GM12878 (cell line): ENCODE data around the gene ANO7. TPM values are rescaled to one million over a fixed set of nuclear protein-coding genes. Genes with fewer than 3 reads are reported as not detected.

Experiments
- ATAC-seq: fragments of 200-7000 bp; cut with Tn5 transposase; 3 replicates; pipeline ENCODE4 v1.9.1; 2020; ENCODE audit warnings: mild to moderate bottlenecking, moderate library complexity
- BruUV-seq: library from RNA; stranded (reverse); fragments of 400-500 nt; replicated peaks from 2 replicates; lab custom pipeline; 2021; lab: Mats Ljungman, UMichigan
- CTCF ChIA-PET: fragments of 300-600 bp; sonication (Branson Sonifier 250); formaldehyde crosslinking; extraction: SDS; loops from one replicate; lab custom pipeline; 2021; ENCODE audit warnings: inconsistent platforms; lab: Yijun Ruan, JAX
- POLR2A ChIA-PET: fragments of 350-600 bp; formaldehyde crosslinking; extraction: SDS; loops from one replicate; lab custom pipeline; 2021; ENCODE audit warnings: inconsistent platforms; lab: Charles Lee
- RAD21 ChIA-PET: fragments of 300-600 bp; sonication (Branson Sonifier 250); formaldehyde crosslinking; loops from one replicate; lab custom pipeline; 2023; ENCODE audit warnings: antibody characterized with exemption; ENCODE audit not compliant: unreplicated experiment; lab: Charles Lee
- SMC1A ChIA-PET: fragments of 300-600 bp; sonication (Branson Sonifier 250); formaldehyde crosslinking; loops from one replicate; lab custom pipeline; 2023; ENCODE audit not compliant: unreplicated experiment, uncharacterized antibody; lab: Charles Lee
- DNase-seq: peaks from one replicate; pipeline ENCODE4 v3.0.0-alpha.2; 2011; ENCODE audit warnings: low read depth, low spot score
- FAIRE-seq: peaks from 3 replicates; lab custom pipeline; 2011; peaks lifted over from hg19 to GRCh38; lab: Jason Lieb, UNC
- H2AFZ ChIP-seq: 2 replicates; pipeline ENCODE4 v1.6.0; 2011; ENCODE audit warnings: low read depth, low read length, control low read depth; ENCODE audit not compliant: control insufficient read depth
- H3K27ac ChIP-seq: 2 replicates; pipeline ENCODE4 v1.5.1; 2011; ENCODE audit warnings: control low read depth; ENCODE audit not compliant: control insufficient read depth, insufficient read depth
- H3K27me3 ChIP-seq, 2 experiments: replicated peaks in 1 of 2; 2 replicates each; pipeline versions ENCODE4 v1.6.0 to v1.6.1; 2011; ENCODE audit warnings: low read length in 1 of 2; ENCODE audit not compliant: control insufficient read depth in 2 of 2, insufficient read depth in 2 of 2
- H3K36me3 ChIP-seq, 2 experiments: 2 replicates each; pipeline ENCODE4 v1.5.1; 2011; ENCODE audit warnings: low read length in 1 of 2; ENCODE audit not compliant: control insufficient read depth in 2 of 2, insufficient read depth in 2 of 2
- H3K4me1 ChIP-seq: 2 replicates; pipeline ENCODE4 v1.6.1; 2011; ENCODE audit warnings: mild to moderate bottlenecking, low read length, moderate library complexity, mixed read lengths; ENCODE audit not compliant: control insufficient read depth, insufficient read depth
- H3K4me2 ChIP-seq: 2 replicates; pipeline ENCODE4 v1.6.0; 2011; ENCODE audit warnings: control low read depth; ENCODE audit not compliant: control insufficient read depth, insufficient read depth
- H3K4me3 ChIP-seq: fragments of 200-600 bp; sonication (generic); 2 replicates; pipeline ENCODE4 v1.5.1; 2016
- H3K79me2 ChIP-seq: 2 replicates; pipeline ENCODE4 v1.6.0; 2011; ENCODE audit warnings: low read length; ENCODE audit not compliant: control insufficient read depth, insufficient read depth
- H3K9ac ChIP-seq: 2 replicates; pipeline ENCODE4 v1.8.0; 2011; ENCODE audit warnings: low read length, control low read depth, mixed read lengths; ENCODE audit not compliant: control insufficient read depth, insufficient read depth
- H3K9me3 ChIP-seq: replicated peaks from 3 replicates; pipeline ENCODE4 v1.5.1; 2011; ENCODE audit warnings: mild to moderate bottlenecking, low read length; ENCODE audit not compliant: control insufficient read depth, insufficient read depth
- H4K20me1 ChIP-seq: 2 replicates; pipeline ENCODE4 v1.6.0; 2011; ENCODE audit not compliant: control insufficient read depth, insufficient read depth
- ATF3 ChIP-seq: IDR thresholded peaks from 2 replicates; pipeline ENCODE4 v1.6.1; 2011; ENCODE audit warnings: low read depth, mild to moderate bottlenecking, low read length, moderate library complexity, borderline replicate concordance; ENCODE audit errors: extremely low read depth
- CBFB ChIP-seq: IDR thresholded peaks from 2 replicates; pipeline ENCODE4 v1.6.1; 2016; ENCODE audit warnings: antibody characterized with exemption, low read depth
- CUX1 ChIP-seq: IDR thresholded peaks from 2 replicates; pipeline ENCODE4 v1.6.1; 2012; ENCODE audit warnings: improper control_type of control experiment, low read depth, low read length; ENCODE audit not compliant: insufficient replicate concordance
- DPF2 ChIP-seq: fragments of 450-650 bp; IDR thresholded peaks from 2 replicates; pipeline ENCODE4 v1.6.1; 2017; ENCODE audit warnings: mild to moderate bottlenecking
- FOS ChIP-seq: IDR thresholded peaks from 3 replicates; pipeline ENCODE4 v1.6.1; 2011; ENCODE audit warnings: borderline replicate concordance; ENCODE audit not compliant: insufficient read length; ENCODE audit errors: extremely low read depth
- IRF5 ChIP-seq: fragments of 450-650 bp; IDR thresholded peaks from 2 replicates; pipeline ENCODE4 v1.6.1; 2017; ENCODE audit warnings: borderline replicate concordance
- JUNB ChIP-seq: IDR thresholded peaks from 2 replicates; pipeline ENCODE4 v1.6.1; 2016; ENCODE audit warnings: antibody characterized with exemption, mild to moderate bottlenecking
- MTA2 ChIP-seq: fragments of 450-650 bp; IDR thresholded peaks from 2 replicates; pipeline ENCODE4 v1.6.1; 2016; ENCODE audit warnings: low read depth, mild to moderate bottlenecking, moderate library complexity
- PAX8 ChIP-seq: fragments of 450-650 bp; IDR thresholded peaks from 2 replicates; pipeline ENCODE4 v1.6.1; 2017; ENCODE audit warnings: mild to moderate bottlenecking, moderate library complexity
- POLR2AphosphoS2 ChIP-seq: IDR thresholded peaks from 2 replicates; pipeline ENCODE4 v1.6.1; 2011; ENCODE audit warnings: low read depth, mild to moderate bottlenecking, low read length, improper control_type of control experiment, moderate library complexity
- SIN3A ChIP-seq: IDR thresholded peaks from 2 replicates; pipeline ENCODE4 v1.6.1; 2012; ENCODE audit warnings: low read depth, low read length, improper control_type of control experiment
- SMAD1 ChIP-seq: fragments of 450-650 bp; IDR thresholded peaks from 2 replicates; pipeline ENCODE4 v1.6.1; 2018; ENCODE audit warnings: mild to moderate bottlenecking, low read depth; ENCODE audit not compliant: partially characterized antibody
- ZBTB33 ChIP-seq: fragments of 450-650 bp; IDR thresholded peaks from 2 replicates; pipeline ENCODE4 v1.6.1; 2017; ENCODE audit warnings: mild to moderate bottlenecking
- WGBS: methylation state at CpG from one replicate; pipeline ENCODE4 v1.1.6; 2016; ENCODE audit warnings: low lambda C conversion rate; ENCODE audit not compliant: insufficient replicate concordance, insufficient coverage; ENCODE audit errors: missing lambda C conversion rate; 5-methylcytosine and 5-hydroxymethylcytosine counted together
- in situ Hi-C: fragments of 300-500 bp; cut with MboI; formaldehyde crosslinking; loops from 9 replicates; pipeline ENCODE4 v1.14.3; 2018; ENCODE audit warnings: mixed read lengths
- intact Hi-C: fragments of 100-400 bp; cut with micrococcal nuclease; formaldehyde crosslinking; loops from one replicate; pipeline ENCODE4 v1.14.2; 2022; ENCODE audit not compliant: unreplicated experiment
- polyA plus RNA-seq, 11 experiments: library from polyadenylated mRNA; depleted of rRNA in 4 of 11; unstranded in 6 of 11; stranded (reverse) in 5 of 11; fragments of >200 nt; fragmentation: Nextera tagmentation in 4 of 11; fragmentation: Illumina TruSeq in 1 of 11; extraction: Ambion mirVana in 4 of 11; extraction: Trizol in 1 of 11; gene quantifications; 1 replicate in 1 of 11; 2 replicates in 10 of 11; pipeline versions ENCODE4 v1.2.1 to v1.2.3, GENCODE V29; 2011 to 2016; ENCODE audit warnings: inconsistent platforms in 2 of 11, missing spikeins in 2 of 11, low read depth in 1 of 11
- total RNA-seq, 4 experiments: library from RNA; depleted of rRNA in 3 of 4; stranded (reverse); fragments of >200 nt in 3 of 4; fragmentation: Illumina TruSeq in 1 of 4; extraction: Trizol in 1 of 4; gene quantifications; 2 replicates each; pipeline versions ENCODE4 v1.2.1 to v1.2.3, GENCODE V29; 2013 to 2021
- TF ChIP-seq, protein P1 (sequence below): IDR thresholded peaks from 2 replicates; pipeline ENCODE4 v1.6.1; 2012; ENCODE audit warnings: low read length, inconsistent platforms

Gene ANO7
- total and polyA plus RNA-seq, 10 of the 15 experiments (the other 5 are each of a cell fraction or from before 2014, with no cell fraction given), result 0.08 to 1.4 (median 0.44) TPM

GRCh38 chr2:241215421-241215820 lies 26.9 kb downstream of the ANO7 start:
- DNase-seq (no peak), FAIRE-seq (no peak), ATAC-seq (no peak)
- Histone ChIP-seq H3K27ac (no peak overlapping the region), H3K27me3 (no peaks in the 10 kb centered on the region), H3K9ac (no peak overlapping the region), H2AFZ (no peak overlapping the region), H3K9me3 (no peaks in the 10 kb centered on the region), H3K36me3 (no peaks in the 10 kb centered on the region), H3K4me2 (no peak overlapping the region), H3K4me1 (no peaks in the 10 kb centered on the region), H4K20me1 (no peaks in the 10 kb centered on the region), H3K79me2 (no peaks in the 10 kb centered on the region), H3K4me3 (no peak overlapping the region)
- ChIA-PET CTCF (interaction anchor here (0.8 to 1.7 kb wide), 2 partner anchors 138 to 176 kb away, joined by 3 to 4 read pairs; no protein-coding TSS in a partner anchor), SMC1A (no interaction called here), POLR2A (interaction anchor here (0.6 kb wide), 2 partner anchors 96 to 213 kb away, joined by 3 to 5 read pairs; no protein-coding TSS in a partner anchor), RAD21 (interaction anchor here (1.4 kb wide), 1 partner anchor 137 kb away, joined by 4 read pairs; no protein-coding TSS in a partner anchor)
- in situ Hi-C loops, result loop anchor here (5.0 kb wide), 1 partner anchor 138 kb away; no protein-coding TSS in a partner anchor
- no TSS peak for BruUV-seq
- 19% methylated on average over 9 of the region's 9 CpGs for WGBS
- intact Hi-C loops, result loop anchor here (5.0 to 10.0 kb wide), 2 partner anchors 138 to 361 kb away; no protein-coding TSS in a partner anchor
- TF ChIP-seq CBFB, result no peak
- TF ChIP-seq DPF2, result no peak
- TF ChIP-seq PAX8, result no peak
- TF ChIP-seq JUNB, result no peak
- TF ChIP-seq FOS, result no peak
- TF ChIP-seq CUX1, result no peak
- no peak for TF ChIP-seq POLR2AphosphoS2
- no peak for TF ChIP-seq SIN3A
- TF ChIP-seq ZBTB33, result no peak
- TF ChIP-seq IRF5, result no peak
- no peak for TF ChIP-seq ATF3
- TF ChIP-seq, protein P1, sequence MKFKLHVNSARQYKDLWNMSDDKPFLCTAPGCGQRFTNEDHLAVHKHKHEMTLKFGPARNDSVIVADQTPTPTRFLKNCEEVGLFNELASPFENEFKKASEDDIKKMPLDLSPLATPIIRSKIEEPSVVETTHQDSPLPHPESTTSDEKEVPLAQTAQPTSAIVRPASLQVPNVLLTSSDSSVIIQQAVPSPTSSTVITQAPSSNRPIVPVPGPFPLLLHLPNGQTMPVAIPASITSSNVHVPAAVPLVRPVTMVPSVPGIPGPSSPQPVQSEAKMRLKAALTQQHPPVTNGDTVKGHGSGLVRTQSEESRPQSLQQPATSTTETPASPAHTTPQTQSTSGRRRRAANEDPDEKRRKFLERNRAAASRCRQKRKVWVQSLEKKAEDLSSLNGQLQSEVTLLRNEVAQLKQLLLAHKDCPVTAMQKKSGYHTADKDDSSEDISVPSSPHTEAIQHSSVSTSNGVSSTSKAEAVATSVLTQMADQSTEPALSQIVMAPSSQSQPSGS, result no peak
- TF ChIP-seq MTA2, result no peak
- no peak for TF ChIP-seq SMAD1
